NOMO-1 treated with dmso at 0.1 percent for 144 hours (cell line): Measurements from ENCODE around the gene PCP2.
A peak's percentile ranks its signal among the peaks of the same experiment; 100 is the strongest.

Experiments used
- DNase-seq: peaks from one replicate; lab custom pipeline; 2025; ENCODE audit not compliant: unreplicated experiment; lab: John Stamatoyannopoulos, UW

The PCP2 gene

GRCh38 chr19:7602240-7602934 lies 31.1 kb downstream of the PCP2 start:
- no peak for DNase-seq

GRCh38 chr19:7600721-7601120 lies 32.8 kb downstream of the PCP2 start:
- no peak for DNase-seq

DNA sequence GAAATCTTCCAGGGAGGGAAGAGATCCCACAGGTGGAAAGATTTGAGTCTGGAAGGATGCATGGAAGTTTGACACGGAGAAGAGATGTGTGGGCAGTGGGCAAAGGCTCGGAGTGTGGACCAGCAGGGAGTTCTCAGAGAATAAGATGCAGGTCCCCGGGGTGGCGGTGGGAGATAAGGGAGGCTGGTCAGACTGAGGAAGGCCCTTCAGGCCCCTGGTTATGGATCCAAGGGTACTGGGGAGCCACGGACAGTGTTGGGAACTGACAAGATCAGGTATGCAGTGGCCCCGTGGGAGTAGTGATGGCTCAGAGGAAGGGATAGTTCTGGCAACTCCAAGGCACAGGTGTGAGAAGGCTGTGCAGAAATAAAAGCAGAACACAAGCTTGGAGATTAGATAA lies 35.3 kb downstream of the PCP2 start:
- DNase-seq: no peak

- DNase-seq: no peak
Measured at GRCh38 chr19:7597689-7598088, 35.8 kb downstream of the PCP2 start.

- DNase-seq: no peak
Measured at GRCh38 chr19:7596211-7596937, 37.1 kb downstream of the PCP2 start.

DNA sequence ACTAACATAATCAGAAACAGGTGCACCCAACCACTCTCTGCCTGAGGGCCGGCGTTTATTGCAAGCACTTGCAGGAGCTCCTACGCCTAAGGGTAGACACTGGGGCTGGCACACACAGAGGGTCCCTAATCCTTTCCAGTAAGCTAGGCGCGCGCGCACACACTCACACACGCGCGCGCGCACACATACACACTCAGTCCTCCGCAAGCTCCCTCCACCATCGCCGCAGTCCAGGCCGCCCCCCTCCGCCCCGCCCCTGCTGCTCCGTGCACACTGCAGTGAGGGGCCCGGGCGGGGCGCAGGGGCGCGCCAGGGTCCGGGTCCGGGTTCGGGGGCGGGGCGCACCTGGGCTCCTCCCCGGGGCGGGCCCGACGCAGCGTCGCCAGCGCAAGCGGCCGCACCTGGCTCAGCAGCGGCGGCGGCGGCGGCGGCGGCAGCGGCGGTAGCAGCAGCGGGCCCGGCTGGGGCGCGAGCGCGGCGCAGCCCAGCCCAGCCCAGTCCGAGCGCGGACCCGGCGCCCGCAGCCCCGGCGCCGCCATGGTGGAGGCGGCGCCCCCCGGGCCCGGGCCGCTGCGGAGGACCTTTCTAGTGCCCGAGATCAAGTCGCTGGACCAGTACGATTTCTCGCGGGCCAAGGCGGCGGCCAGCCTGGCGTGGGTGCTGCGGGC lies 37.9 kb downstream of the PCP2 start, which contains the start of gene CAMSAP3:
TSS of gene CAMSAP3 (plus strand) at position 398 of the 668 bp plus-strand sequence. CDS start at position 538, 140 bp downstream.
- DNase-seq: peak; percentile 20

DNA sequence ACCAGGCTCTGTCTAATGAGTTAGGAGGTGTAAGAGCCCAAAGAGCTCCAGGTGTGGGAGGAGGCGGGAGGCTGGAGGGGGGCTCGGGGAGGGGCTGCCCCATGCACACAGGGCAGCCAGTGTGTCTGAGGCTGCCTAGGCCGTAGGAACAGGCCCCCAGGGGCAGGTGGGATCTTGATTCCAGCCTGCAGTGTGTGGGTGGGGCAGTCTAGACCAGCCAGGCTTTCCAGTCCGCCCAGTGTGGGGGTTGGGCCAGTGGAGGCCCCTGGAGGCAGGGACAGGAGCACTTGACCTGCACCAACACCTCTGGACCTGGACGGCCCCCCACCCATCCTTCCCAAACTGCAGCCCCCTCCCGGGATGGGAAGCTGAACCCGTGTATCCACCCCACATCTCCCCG lies 43.3 kb downstream of the PCP2 start:
- no peak for DNase-seq

DNA sequence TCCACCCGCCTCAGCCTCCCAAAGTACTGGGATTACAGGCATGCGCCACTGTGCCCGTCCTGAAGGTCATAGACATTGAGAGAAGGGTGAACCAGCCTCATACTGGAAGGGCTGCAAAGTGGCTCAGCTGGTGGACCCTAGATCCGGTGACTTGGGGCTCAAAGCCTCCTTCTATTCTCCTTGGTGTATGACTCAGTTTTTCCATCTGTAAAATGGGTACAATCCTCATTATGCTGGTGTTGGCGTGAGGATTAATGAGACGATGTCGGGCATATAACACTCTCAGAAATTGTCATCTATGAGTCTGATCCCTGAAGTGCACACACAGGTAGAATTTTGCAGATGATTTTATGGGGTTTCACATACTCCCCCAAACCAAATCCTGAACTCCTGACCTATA lies 43.7 kb downstream of the PCP2 start:
- no peak for DNase-seq

GRCh38 chr19:7582446-7582845 lies 51.1 kb downstream of the PCP2 start:
- DNase-seq: no peak
